H9 (cell line): ENCODE results near the gene HSD17B2. TPM values are rescaled to one million over a fixed set of nuclear protein-coding genes. Genes with fewer than 3 reads are reported as not detected.

Source experiments
- DNase-seq: peaks from one replicate; pipeline ENCODE4 v3.0.0-alpha.2; 2017
- H2AFZ ChIP-seq: one replicate; pipeline ENCODE4 v1.6.1; 2013; ENCODE audit warnings: mild to moderate bottlenecking, low read length, control low read depth, moderate library complexity
- H2AK5ac ChIP-seq: 2 replicates; pipeline ENCODE4 v1.6.1; 2013; ENCODE audit warnings: low read length, control low read depth, mixed read lengths; ENCODE audit not compliant: insufficient read length
- H2BK120ac ChIP-seq: one replicate; pipeline ENCODE4 v1.6.1; 2013; ENCODE audit warnings: low read depth, mild to moderate bottlenecking, low read length, control low read depth, inconsistent platforms; ENCODE audit not compliant: poor library complexity, severe bottlenecking
- H2BK12ac ChIP-seq: 2 replicates; pipeline ENCODE4 v1.6.1; 2013; ENCODE audit warnings: low read length, control low read depth, mixed read lengths, low read depth; ENCODE audit not compliant: insufficient read length
- H2BK15ac ChIP-seq: 2 replicates; pipeline ENCODE4 v1.6.1; 2013; ENCODE audit warnings: low read depth, low read length, control low read depth
- H2BK20ac ChIP-seq: one replicate; pipeline ENCODE4 v1.6.1; 2013; ENCODE audit warnings: low read depth, mild to moderate bottlenecking, low read length, control low read depth, inconsistent platforms; ENCODE audit not compliant: poor library complexity, severe bottlenecking
- H2BK5ac ChIP-seq: 2 replicates; pipeline ENCODE4 v1.6.1; 2013; ENCODE audit warnings: low read length, control low read depth, mixed read lengths; ENCODE audit not compliant: insufficient read length
- H3K14ac ChIP-seq: 2 replicates; pipeline ENCODE4 v1.6.1; 2013; ENCODE audit warnings: low read length, control low read depth; ENCODE audit not compliant: insufficient read depth
- H3K18ac ChIP-seq: 2 replicates; pipeline ENCODE4 v1.6.1; 2013; ENCODE audit warnings: low read depth, mild to moderate bottlenecking, mixed read lengths, low read length, control low read depth; ENCODE audit not compliant: insufficient read length
- H3K23ac ChIP-seq: 2 replicates; pipeline ENCODE4 v1.6.1; 2013; ENCODE audit warnings: low read length, control low read depth, mixed read lengths, low read depth; ENCODE audit not compliant: insufficient read length
- H3K23me2 ChIP-seq: 2 replicates; pipeline ENCODE4 v1.6.1; 2013; ENCODE audit warnings: low read depth, mild to moderate bottlenecking, mixed read lengths, low read length, control low read depth; ENCODE audit not compliant: insufficient read length, poor library complexity, severe bottlenecking
- H3K27ac ChIP-seq: 2 replicates; pipeline ENCODE4 v1.5.1; 2013; ENCODE audit warnings: low read length, control low read depth, mixed read lengths, low read depth; ENCODE audit not compliant: insufficient read length
- H3K27me3 ChIP-seq: 2 replicates; pipeline ENCODE4 v1.6.1; 2013; ENCODE audit warnings: low read length, control low read depth, inconsistent platforms; ENCODE audit not compliant: insufficient read depth
- H3K4ac ChIP-seq: 2 replicates; pipeline ENCODE4 v1.6.1; 2013; ENCODE audit warnings: low read depth, mild to moderate bottlenecking, control low read depth, inconsistent platforms, low read length, moderate library complexity
- H3K4me1 ChIP-seq: 2 replicates; pipeline ENCODE4 v1.6.1; 2013; ENCODE audit warnings: low read length, control low read depth, inconsistent platforms; ENCODE audit not compliant: insufficient read depth
- H3K4me2 ChIP-seq: 2 replicates; pipeline ENCODE4 v1.6.1; 2013; ENCODE audit warnings: low read length, control low read depth, mixed read lengths; ENCODE audit not compliant: insufficient read length, insufficient read depth
- H3K56ac ChIP-seq: 2 replicates; pipeline ENCODE4 v1.6.1; 2013; ENCODE audit warnings: low read depth, mild to moderate bottlenecking, mixed read lengths, low read length, control low read depth; ENCODE audit not compliant: insufficient read length
- H3K79me1 ChIP-seq: 2 replicates; pipeline ENCODE4 v1.6.1; 2013; ENCODE audit warnings: low read depth, mild to moderate bottlenecking, moderate library complexity, low read length, control low read depth, inconsistent platforms; ENCODE audit not compliant: insufficient read depth, poor library complexity, severe bottlenecking
- H3K79me2 ChIP-seq: 2 replicates; pipeline ENCODE4 v1.6.1; 2013; ENCODE audit warnings: low read length, control low read depth, inconsistent platforms; ENCODE audit not compliant: insufficient read depth
- H3K9ac ChIP-seq: 2 replicates; pipeline ENCODE4 v1.6.1; 2013; ENCODE audit warnings: low read length, control low read depth, mixed read lengths; ENCODE audit not compliant: insufficient read length; ENCODE audit errors: extremely low read depth
- H3K9me3 ChIP-seq: one replicate; pipeline ENCODE4 v1.6.1; 2013; ENCODE audit warnings: low read depth, low read length, inconsistent platforms; ENCODE audit not compliant: control insufficient read depth
- H3T11ph ChIP-seq: one replicate; pipeline ENCODE4 v1.6.1; 2013; ENCODE audit warnings: mild to moderate bottlenecking, low read length, control low read depth, inconsistent platforms
- H4K20me1 ChIP-seq: one replicate; pipeline ENCODE4 v1.6.1; 2013; ENCODE audit not compliant: control insufficient read depth, insufficient read length, insufficient read depth
- H4K5ac ChIP-seq: 2 replicates; pipeline ENCODE4 v1.6.1; 2013; ENCODE audit warnings: low read depth, mild to moderate bottlenecking, mixed read lengths, low read length, control low read depth; ENCODE audit not compliant: insufficient read length
- H4K8ac ChIP-seq: replicated peaks from 2 replicates; pipeline ENCODE4 v1.6.1; 2013; ENCODE audit warnings: low read length, control low read depth, mixed read lengths, low read depth; ENCODE audit not compliant: insufficient read length
- H4K91ac ChIP-seq: 2 replicates; pipeline ENCODE4 v1.6.1; 2013; ENCODE audit warnings: low read depth, mild to moderate bottlenecking, moderate library complexity, mixed read lengths, low read length, control low read depth; ENCODE audit not compliant: insufficient read length
- H3K27ac Mint-ChIP-seq, 3 experiments: 2 replicates in 2 of 3; 3 replicates in 1 of 3; pipeline ENCODE4 v1.8.0; 2020 to 2021; ENCODE audit warnings: mixed read lengths in 3 of 3, mild to moderate bottlenecking in 1 of 3, moderate library complexity in 1 of 3
- H3K27me3 Mint-ChIP-seq: 2 replicates; pipeline ENCODE4 v1.8.0; 2021; ENCODE audit warnings: low read depth, mild to moderate bottlenecking, moderate library complexity, mixed read lengths
- H3K36me3 Mint-ChIP-seq, 3 experiments: 2 replicates in 2 of 3; 3 replicates in 1 of 3; pipeline ENCODE4 v1.8.0; 2020 to 2021; ENCODE audit warnings: low read depth in 3 of 3, mixed read lengths in 3 of 3; ENCODE audit not compliant: insufficient read depth in 1 of 3
- H3K4me1 Mint-ChIP-seq, 2 experiments: 2 replicates each; pipeline ENCODE4 v1.8.0; 2020; ENCODE audit warnings: mixed read lengths in 2 of 2
- H3K4me3 Mint-ChIP-seq, 2 experiments: 2 replicates in 1 of 2; 3 replicates in 1 of 2; pipeline ENCODE4 v1.8.0; 2020 to 2021; ENCODE audit warnings: mild to moderate bottlenecking in 2 of 2, mixed read lengths in 2 of 2, moderate library complexity in 1 of 2
- H3K9me3 Mint-ChIP-seq, 2 experiments: 2 replicates in 1 of 2; 3 replicates in 1 of 2; pipeline ENCODE4 v1.8.0; 2020; ENCODE audit warnings: mild to moderate bottlenecking in 2 of 2, mixed read lengths in 2 of 2, moderate library complexity in 1 of 2
- CTCF ChIP-seq: fragments of 200-600 bp; sonication (generic); conservative IDR thresholded peaks from 3 replicates; pipeline ENCODE4 v1.8.0; 2021; ENCODE audit warnings: antibody characterized with exemption, mild to moderate bottlenecking
- WGBS: extraction: QIAGEN DNeasy Blood & Tissue Kit; methylation state at CpG from one replicate; pipeline ENCODE4 v1.1.7; 2013; ENCODE audit warnings: missing lambda C conversion rate, low lambda C conversion rate, mixed read lengths; ENCODE audit not compliant: insufficient read length; ENCODE audit errors: extremely low coverage; 5-methylcytosine and 5-hydroxymethylcytosine counted together
- total RNA-seq: library from RNA; stranded (reverse); gene quantifications from 2 replicates; pipeline ENCODE4 v1.2.1, GENCODE V29; 2021

The HSD17B2 gene
- total RNA-seq, 1 experiment from 2014 or later: not detected

GRCh38 chr16:82137822-82138167, 102.7 kb downstream of the HSD17B2 start:
- no peaks in the 10 kb centered on the region for H3K79me2 ChIP-seq
- H3K9ac ChIP-seq: no peak overlapping the region
- no peak overlapping the region for H2AFZ ChIP-seq
- no peaks in the 10 kb centered on the region for H4K20me1 ChIP-seq
- Mint-ChIP-seq H3K27me3 (no peaks in the 10 kb centered on the region; the same call in 1 of the 2 replicates), H3K9me3 (peaks cover 2 to 3% of the 10 kb centered on the region in 2 experiments; a peak in 4 of 5 replicates), H3K4me1 (peaks cover 11 to 12% of the 10 kb centered on the region in 2 experiments), H3K36me3 (peaks cover 3 to 32% (median 28%) of the 10 kb centered on the region in 3 experiments), H3K4me3 (no peak overlapping the region), H3K27ac (no peak overlapping the region)
- no peaks in the 10 kb centered on the region; the same call in 1 of the 2 replicates for H3K4me1 ChIP-seq
- no peak overlapping the region for H2BK5ac ChIP-seq
- no peak overlapping the region for H3K27ac ChIP-seq
- no peak overlapping the region for H3K4me2 ChIP-seq
- H3K23me2 ChIP-seq: no peaks in the 10 kb centered on the region
- no peak overlapping the region for H3K4ac ChIP-seq
- H3K79me1 ChIP-seq: no peaks in the 10 kb centered on the region
- H3K18ac ChIP-seq: no peak overlapping the region
- no peaks in the 10 kb centered on the region for H3K9me3 ChIP-seq
- H2BK12ac ChIP-seq: no peak overlapping the region
- no peak overlapping the region for H4K91ac ChIP-seq
- no peak overlapping the region for H2AK5ac ChIP-seq
- no peaks in the 10 kb centered on the region for H3K27me3 ChIP-seq
- no peak overlapping the region for H4K8ac ChIP-seq
- no peak overlapping the region for H3T11ph ChIP-seq
- no peak overlapping the region for H2BK120ac ChIP-seq
- no peak for TF ChIP-seq CTCF
- no peak overlapping the region for H4K5ac ChIP-seq
- DNase-seq: no peak
- H3K56ac ChIP-seq: no peak overlapping the region
- WGBS: no CpG with 5 or more reads among the region's 3 CpGs
- no peak overlapping the region for H2BK15ac ChIP-seq
- H3K23ac ChIP-seq: no peak overlapping the region
- no peak overlapping the region for H3K14ac ChIP-seq
- no peak overlapping the region for H2BK20ac ChIP-seq
